GM12891 (cell line): ENCODE measurements around the gene LRIT3.

Experiments
- POLR2A ChIP-seq: IDR thresholded peaks from 2 replicates; pipeline ENCODE4 v1.6.1; 2011; ENCODE audit warnings: low read depth, low read length, control low read depth
- POLR2AphosphoS5 ChIP-seq: IDR thresholded peaks from 2 replicates; pipeline ENCODE4 v1.6.1; 2011; ENCODE audit warnings: low read depth, low read length, control low read depth
- TAF1 ChIP-seq: IDR thresholded peaks from 2 replicates; pipeline ENCODE4 v1.6.1; 2011; ENCODE audit warnings: low read depth, low read length, control low read depth

GRCh38 chr4:109877400-109877799 is 29.5 kb downstream of the LRIT3 start:
- no peak for TF ChIP-seq TAF1
- no peak for TF ChIP-seq POLR2A
- TF ChIP-seq POLR2AphosphoS5, result no peak
